Duodenal mucosa (tissue), 2 donors: Measurements from ENCODE around the gene HEATR5A.
"Not testable (repeated sequence)": the region's sequence is repeated elsewhere in the genome, so short reads cannot be mapped to it uniquely, and the experiment has no call there.

ENCODE experiments used
- H3K27ac ChIP-seq: one replicate; pipeline ENCODE4 v1.7.0; 2013; ENCODE audit warnings: low read depth, low read length
- H3K27me3 ChIP-seq, 2 donors: one replicate each; pipeline ENCODE4 v1.7.0; 2013; ENCODE audit warnings: low read length in 2 of 2, control low read depth in 1 of 2; ENCODE audit not compliant: insufficient read depth in 2 of 2, control insufficient read depth in 1 of 2
- H3K36me3 ChIP-seq, 2 donors: one replicate each; pipeline ENCODE4 v1.7.0; 2013; ENCODE audit warnings: low read length in 2 of 2, control low read depth in 1 of 2; ENCODE audit not compliant: insufficient read depth in 2 of 2, control insufficient read depth in 1 of 2
- H3K4me1 ChIP-seq, 2 donors: one replicate each; pipeline ENCODE4 v1.7.0; 2013; ENCODE audit warnings: low read length in 2 of 2, control low read depth in 1 of 2; ENCODE audit not compliant: insufficient read depth in 2 of 2, control insufficient read depth in 1 of 2
- H3K4me3 ChIP-seq, 2 donors: one replicate each; pipeline ENCODE4 v1.7.0; 2013; ENCODE audit warnings: low read length in 2 of 2, low read depth in 1 of 2
- H3K9ac ChIP-seq, 2 donors: one replicate each; pipeline ENCODE4 v1.7.0; 2013; ENCODE audit warnings: low read length in 2 of 2, low read depth in 1 of 2
- H3K9me3 ChIP-seq, 2 donors: one replicate each; pipeline ENCODE4 v1.7.0; 2013; ENCODE audit warnings: low read length in 2 of 2, control low read depth in 1 of 2; ENCODE audit not compliant: control insufficient read depth in 1 of 2

HEATR5A gene

DNA sequence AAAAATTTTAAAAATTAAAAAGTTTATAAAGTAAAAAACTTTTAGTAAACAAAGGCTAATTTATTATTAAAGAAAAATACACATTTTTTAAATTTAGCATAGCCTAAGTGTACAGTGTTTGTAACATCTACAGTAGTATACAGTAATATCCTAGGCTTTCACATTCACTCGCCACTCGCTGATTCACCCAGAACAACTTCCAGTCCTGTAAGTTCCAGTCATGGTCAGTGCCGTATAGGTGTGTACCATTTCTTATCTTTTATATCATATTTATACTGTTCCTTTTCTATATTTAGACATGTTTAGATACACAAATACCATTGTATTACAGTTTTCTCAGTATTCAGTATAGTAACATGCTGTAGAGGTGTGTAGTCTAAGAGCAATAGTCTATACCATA is 28.9 kb downstream of the HEATR5A start:
- H3K9me3 ChIP-seq = no peaks in the 10 kb centered on the region

DNA sequence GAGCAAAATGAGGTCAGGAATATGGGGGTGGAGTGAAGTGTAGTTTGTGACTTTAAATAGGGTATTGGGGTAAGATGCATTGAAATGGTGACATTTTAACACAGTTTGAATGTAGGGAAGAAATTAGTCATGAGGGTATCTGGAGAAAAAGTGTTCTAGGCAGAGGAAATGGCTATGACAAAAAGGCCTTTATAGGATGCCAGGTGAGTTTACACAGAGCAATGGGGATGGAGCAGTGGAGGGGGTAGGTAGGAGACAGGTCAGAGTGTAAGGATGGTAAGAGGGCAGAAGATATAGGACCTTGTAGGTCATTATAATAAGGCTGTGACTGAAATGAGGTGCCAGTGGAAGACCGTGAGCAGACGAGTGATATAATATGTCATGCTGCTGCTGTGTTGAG is 30.4 kb downstream of the HEATR5A start:
- Histone ChIP-seq H3K27me3 (no peaks in the 10 kb centered on the region), H3K9me3 (no peaks in the 10 kb centered on the region), H3K27ac (no peak overlapping the region), H3K4me3 (no peak overlapping the region), H3K9ac (no peak overlapping the region), H3K36me3 (peaks cover 9 to 28% of the 10 kb centered on the region in 2 donors), H3K4me1 (no peaks in the 10 kb centered on the region)

More for the DNA sequence above, 28.9 kb downstream of the HEATR5A start:
- Histone ChIP-seq H3K27me3 (no peaks in the 10 kb centered on the region), H3K27ac (no peak overlapping the region), H3K4me1 (no peaks in the 10 kb centered on the region), H3K9ac (no peak overlapping the region), H3K36me3 (peaks cover 11 to 27% of the 10 kb centered on the region in 2 donors), H3K4me3 (no peak overlapping the region)

DNA sequence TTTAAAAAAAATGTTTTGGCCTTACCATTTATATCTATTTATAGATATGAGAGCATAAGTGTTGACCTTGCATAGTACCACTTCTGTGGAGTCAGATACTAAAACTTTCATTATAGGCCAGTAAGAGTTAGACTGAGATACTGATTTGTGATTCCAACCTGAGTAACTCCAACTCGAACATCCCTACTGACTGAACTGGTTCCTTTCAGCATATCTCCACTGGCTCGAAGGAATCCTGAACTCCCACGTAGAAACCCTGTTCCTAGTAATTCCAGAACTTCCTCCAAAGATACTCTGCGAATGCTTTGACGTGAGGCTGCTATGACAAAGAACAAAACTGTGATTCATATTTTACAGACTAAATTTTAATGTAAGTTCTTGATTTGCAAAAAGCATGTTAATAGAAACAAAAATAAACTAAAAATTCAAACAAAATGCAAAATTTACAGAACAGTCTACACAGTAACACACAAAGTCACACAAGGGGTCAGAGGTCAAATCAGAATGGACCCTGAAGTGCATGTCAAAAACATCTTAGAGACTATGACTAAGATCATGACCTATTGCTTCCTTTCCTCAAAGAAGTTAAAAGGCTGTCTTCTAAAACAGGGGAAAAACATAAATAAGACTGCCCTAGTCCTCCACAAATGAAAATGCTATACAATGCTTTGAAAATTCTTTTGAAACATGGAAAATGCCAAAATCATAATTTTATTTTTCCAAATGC is 31.5 kb downstream of the HEATR5A start:
- H3K27me3 ChIP-seq = no peaks in the 10 kb centered on the region
- no peak overlapping the region for H3K4me3 ChIP-seq
- no peaks in the 10 kb centered on the region for H3K9me3 ChIP-seq
- no peaks in the 10 kb centered on the region for H3K4me1 ChIP-seq
- no peak overlapping the region for H3K9ac ChIP-seq
- H3K27ac ChIP-seq = no peak overlapping the region
- H3K36me3 ChIP-seq = peaks cover 8 to 28% of the 10 kb centered on the region in 2 donors

DNA sequence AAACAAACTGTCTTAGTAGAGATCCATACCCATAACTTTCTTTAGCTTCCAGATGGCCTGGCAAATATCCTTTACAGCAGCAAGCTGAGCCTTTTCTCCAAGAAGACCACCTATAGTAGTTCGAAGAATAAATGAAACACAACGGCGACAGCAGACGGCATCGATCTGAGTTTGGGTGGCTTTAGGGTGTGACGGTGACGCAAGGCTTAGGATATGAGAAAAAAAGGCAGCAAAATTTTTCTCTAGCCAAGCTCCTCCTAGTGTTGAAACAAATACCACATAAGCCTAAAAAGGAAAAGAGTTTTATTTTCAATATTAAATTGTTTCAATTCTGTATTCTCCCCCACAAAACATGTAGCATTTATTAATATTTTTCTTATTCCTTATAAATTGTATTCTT is 33.3 kb downstream of the HEATR5A start:
- peaks cover 9 to 28% of the 10 kb centered on the region in 2 donors for H3K36me3 ChIP-seq
- no peaks in the 10 kb centered on the region for H3K4me1 ChIP-seq
- H3K27ac ChIP-seq = no peak overlapping the region
- no peaks in the 10 kb centered on the region for H3K9me3 ChIP-seq
- no peak overlapping the region for H3K4me3 ChIP-seq
- no peak overlapping the region for H3K9ac ChIP-seq
- no peaks in the 10 kb centered on the region for H3K27me3 ChIP-seq

DNA sequence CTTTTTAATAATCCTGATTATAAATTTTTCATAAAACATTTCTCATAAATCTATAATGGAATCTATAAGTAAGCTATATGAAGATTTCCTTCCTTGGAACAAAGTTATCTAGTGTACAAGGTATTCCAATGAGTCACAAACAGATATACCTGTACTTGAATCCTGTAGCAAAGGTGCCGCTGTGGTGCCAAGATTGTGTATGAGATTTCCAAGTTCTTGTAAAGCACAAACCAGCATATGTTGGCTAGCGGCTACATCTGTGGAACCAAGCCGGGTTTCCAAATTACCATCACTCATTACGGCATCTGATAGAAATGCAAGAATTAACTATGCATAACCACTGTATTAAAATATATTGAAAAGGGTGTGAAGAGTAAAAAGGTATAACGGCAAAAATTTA is 34.1 kb downstream of the HEATR5A start:
- peaks cover 12 to 29% of the 10 kb centered on the region in 2 donors for H3K36me3 ChIP-seq
- no peaks in the 10 kb centered on the region for H3K27me3 ChIP-seq
- H3K4me3 ChIP-seq = no peak overlapping the region

DNA sequence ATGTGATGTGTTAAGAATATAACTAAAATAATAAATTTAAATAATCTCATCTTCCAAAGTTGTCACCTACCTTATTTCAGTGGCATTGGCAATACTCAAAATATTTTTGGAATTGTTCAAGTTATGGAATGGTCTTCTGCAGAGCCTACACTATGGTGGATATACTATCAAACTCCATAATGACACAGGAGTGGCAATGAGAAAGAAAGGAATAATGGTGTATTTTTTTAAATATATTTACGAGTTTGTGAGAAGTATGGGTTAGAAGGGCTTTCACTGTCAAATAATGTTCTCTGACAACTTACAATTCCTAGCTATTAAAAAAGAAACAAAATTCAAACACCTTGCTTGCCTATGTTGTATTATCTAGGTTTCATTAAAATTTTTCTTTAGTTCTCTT is 38.1 kb downstream of the HEATR5A start:
- no peaks in the 10 kb centered on the region for H3K27me3 ChIP-seq
- peaks cover 12 to 35% of the 10 kb centered on the region in 2 donors for H3K36me3 ChIP-seq
- no peaks in the 10 kb centered on the region for H3K9me3 ChIP-seq
- no peak overlapping the region for H3K9ac ChIP-seq
- H3K4me1 ChIP-seq = peaks cover 0 to 8% of the 10 kb centered on the region in 2 donors
- H3K4me3 ChIP-seq = no peak overlapping the region
- no peak overlapping the region for H3K27ac ChIP-seq

More for the DNA sequence above, 34.1 kb downstream of the HEATR5A start:
- H3K4me1 ChIP-seq = no peaks in the 10 kb centered on the region
- H3K9me3 ChIP-seq = no peaks in the 10 kb centered on the region
- no peak overlapping the region for H3K9ac ChIP-seq
- no peak overlapping the region for H3K27ac ChIP-seq

DNA sequence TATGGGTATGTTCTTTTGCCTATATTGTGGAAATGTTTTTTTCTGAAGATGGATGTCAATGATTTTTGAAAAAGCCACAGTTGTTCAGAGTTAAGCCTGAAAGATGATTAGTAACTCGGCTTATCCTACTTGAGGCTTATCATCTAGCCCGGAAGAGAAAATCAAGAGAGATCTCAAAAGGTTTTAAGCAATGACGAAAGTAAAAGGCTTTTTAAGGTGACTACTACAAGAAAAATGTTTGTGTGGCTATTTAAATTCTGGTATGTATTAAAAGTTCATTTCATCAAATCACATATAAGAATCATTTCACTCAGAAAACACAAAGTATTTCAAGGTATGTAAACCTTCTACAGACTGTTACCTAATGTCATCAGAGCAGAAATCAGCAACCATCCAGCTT is 40.2 kb downstream of the HEATR5A start:
- Histone ChIP-seq H3K9ac (no peak overlapping the region), H3K27me3 (no peaks in the 10 kb centered on the region), H3K27ac (no peak overlapping the region), H3K4me1 (peaks cover 0 to 8% of the 10 kb centered on the region in 2 donors), H3K9me3 (no peaks in the 10 kb centered on the region), H3K36me3 (peaks cover 10 to 35% of the 10 kb centered on the region in 2 donors), H3K4me3 (no peak overlapping the region)

DNA sequence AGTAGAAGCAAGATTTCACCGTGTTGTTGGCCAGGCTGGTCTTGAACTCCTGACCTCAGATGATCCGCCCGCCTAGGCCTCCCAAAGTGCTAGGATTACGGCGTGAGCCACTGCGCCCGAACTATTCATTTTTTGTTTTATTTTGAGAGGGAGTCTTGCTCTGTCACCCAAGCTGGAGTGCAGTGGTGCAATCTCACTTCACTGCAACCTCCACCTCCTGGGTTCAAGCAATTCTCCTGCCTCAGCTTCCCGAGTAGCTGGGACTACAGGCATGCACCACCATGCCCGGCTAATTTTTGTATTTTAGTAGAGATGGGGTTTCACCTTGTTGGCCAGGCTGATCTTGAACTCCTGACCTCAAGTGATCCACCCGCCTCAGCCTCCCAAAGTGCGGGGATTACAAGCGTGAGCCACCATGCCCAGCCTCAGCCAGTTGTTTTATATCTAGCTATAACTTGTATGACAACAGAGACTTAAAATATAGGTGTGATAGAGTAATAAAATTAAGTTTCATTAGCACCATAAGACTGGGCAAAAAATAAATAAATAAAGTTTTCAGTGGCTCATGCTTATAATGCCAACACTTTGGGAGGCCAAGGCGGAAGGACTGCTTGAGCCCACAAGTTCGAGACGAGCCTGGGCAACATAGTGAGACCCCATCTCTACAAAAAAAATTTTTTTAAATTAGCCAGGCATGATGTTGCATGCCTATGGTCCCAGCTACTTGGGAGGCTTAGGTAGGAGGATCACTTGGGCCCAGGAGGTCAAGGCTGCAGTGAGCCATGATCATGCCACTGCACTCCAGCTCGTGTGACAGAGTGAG is 41.0 kb downstream of the HEATR5A start:
- H3K9me3 ChIP-seq, H3K4me1 ChIP-seq, H3K4me3 ChIP-seq, H3K27ac ChIP-seq, H3K27me3 ChIP-seq, H3K9ac ChIP-seq: not testable (repeated sequence)
- H3K36me3 ChIP-seq = peaks cover 15 to 37% of the 10 kb centered on the region in 2 donors

DNA sequence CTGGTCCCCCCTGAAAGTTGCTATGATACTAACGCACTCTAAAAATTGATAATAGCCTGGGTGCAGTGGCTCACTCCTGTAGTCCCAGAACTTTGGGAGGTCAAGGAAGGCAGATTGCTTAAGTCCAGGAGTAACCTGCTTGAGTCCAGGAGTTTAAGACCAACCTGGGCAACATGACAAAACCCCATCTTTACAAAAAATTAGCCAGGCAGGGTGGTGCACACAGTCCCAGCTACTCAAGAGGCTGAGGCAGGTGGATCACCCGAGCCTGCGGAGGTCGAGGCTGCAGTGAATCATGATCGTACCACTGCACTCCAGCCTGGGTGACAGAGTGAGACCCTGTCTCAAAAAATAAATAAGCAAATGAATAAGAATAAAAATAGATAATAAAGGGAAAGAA is 42.9 kb downstream of the HEATR5A start:
- H3K36me3 ChIP-seq = peaks cover 8 to 36% of the 10 kb centered on the region in 2 donors
- no peaks in the 10 kb centered on the region for H3K27me3 ChIP-seq

DNA sequence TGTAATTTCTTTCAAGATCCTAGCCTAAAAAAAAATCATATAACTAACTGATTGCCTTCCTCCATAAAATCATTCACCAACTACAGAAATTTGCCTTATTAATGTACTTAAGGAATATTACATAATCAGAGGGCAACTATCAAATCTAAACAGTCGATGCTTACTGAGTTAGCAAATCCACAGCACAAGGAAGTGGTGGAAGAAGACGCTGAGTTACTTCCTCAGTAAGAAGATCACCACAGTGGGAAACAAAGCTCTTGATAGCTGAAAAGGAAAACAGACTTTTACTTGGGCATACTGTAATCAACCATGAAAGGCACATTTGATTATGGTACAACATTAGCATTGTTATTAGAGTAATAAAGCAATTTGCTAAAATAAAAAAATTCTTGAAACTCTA is 48.7 kb downstream of the HEATR5A start:
- Histone ChIP-seq H3K9me3 (no peaks in the 10 kb centered on the region), H3K4me3 (no peak overlapping the region), H3K9ac (no peak overlapping the region), H3K27ac (no peak overlapping the region), H3K27me3 (no peaks in the 10 kb centered on the region), H3K4me1 (no peaks in the 10 kb centered on the region), H3K36me3 (peaks cover 5 to 48% of the 10 kb centered on the region in 2 donors)

More for the DNA sequence above, 42.9 kb downstream of the HEATR5A start:
- Histone ChIP-seq H3K9me3 (no peaks in the 10 kb centered on the region), H3K9ac (no peak overlapping the region), H3K4me1 (peaks cover 0 to 8% of the 10 kb centered on the region in 2 donors), H3K4me3 (no peak overlapping the region), H3K27ac (no peak overlapping the region)
